GM18499 (cell line): ENCODE data around the gene RNF217.
"Not testable (repeated sequence)": the region's sequence is repeated elsewhere in the genome, so short reads cannot be mapped to it uniquely, and the experiment has no call there.

Experiments
- ATAC-seq: cut with Tn5 transposase; IDR thresholded peaks from one replicate; pipeline ENCODE4 v1.9.1; 2021; ENCODE audit warnings: moderate number of reproducible peaks; ENCODE audit not compliant: insufficient read depth, unreplicated experiment

Gene RNF217

DNA sequence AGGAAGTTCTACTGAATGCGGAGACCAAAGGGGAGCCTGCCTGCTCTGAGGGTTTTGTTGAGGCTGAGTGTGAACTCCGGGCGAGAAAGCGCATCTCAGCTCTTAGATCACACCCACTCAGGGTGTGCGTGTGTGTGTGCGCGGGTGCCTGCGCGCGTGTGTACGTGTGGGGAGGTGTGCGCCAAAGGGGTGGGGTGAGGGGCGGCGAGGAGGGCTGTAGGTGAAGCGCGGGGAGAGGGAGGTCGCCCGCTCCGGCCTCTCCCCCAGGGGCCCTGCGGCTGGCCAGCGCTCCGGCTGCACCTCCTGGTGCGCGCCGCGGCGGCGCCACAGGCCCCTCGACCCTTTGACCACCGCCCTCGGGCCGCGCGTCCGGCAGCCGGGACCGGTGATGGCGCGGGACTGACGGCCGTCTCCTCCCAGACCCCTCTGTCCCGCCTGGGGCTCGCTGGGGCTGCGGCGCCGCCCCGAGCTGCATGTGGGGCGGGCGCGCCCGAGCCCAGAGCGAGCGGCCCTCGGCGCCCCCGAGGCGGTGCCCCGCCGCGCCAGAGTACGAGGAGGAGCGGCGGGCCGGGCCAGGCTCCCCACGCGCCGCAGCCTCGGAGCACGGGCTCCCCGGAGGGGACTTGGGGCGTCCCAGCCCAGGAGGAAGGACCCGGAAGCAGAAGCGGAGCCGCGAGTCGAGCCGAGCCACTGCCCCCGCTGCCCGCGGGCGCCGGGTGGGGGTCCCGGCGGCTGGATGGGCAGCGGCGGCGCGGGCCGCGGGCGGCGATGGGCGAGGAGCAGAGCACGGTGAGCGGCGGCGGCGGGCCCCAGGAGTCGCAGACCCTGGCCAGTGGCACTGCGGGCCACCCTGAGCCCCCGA, at the start of gene RNF217:
Gene RNF217 (plus strand): TSS at position 661 of the 862 bp plus-strand sequence. CDS start 108 bp downstream, at position 769.
- no peak for ATAC-seq

DNA sequence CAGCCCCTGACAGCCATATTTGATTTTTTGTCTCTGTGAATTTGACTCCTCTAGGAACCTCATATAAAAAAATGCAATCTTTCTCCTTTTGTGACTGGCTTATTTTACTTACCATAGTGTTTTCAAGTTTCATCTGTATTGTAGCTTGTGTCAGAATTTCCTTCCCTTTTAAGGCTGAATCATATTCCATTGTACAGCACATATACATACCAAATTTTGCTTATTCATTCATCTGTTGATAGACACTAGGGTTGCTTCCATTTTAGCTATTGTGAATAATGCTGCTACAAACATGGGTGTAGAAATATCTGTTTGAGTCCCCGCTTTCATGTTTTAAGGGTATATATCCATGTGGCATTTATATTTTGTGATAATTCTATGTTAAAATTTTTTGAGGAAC, 49.2 kb upstream of the RNF217 start:
- no peak for ATAC-seq

DNA sequence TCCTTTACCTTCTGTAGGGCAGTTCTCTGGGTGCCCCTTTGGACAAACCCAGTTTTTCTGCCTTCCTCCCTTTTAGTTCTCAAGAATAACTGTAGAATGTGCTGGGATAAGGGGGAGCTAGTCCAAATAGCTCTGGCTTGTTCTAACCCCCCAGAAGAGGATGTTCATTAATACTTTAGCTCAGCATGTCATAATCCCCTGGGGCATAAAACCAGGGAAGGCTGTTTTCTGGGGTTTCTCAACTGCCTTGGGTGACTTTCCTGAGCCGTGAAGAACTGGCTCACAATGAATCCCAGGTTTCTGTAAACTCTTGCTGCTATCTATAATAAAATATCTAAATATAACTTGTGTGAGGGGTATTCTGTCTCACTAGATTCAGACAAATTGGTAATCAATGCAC, 44.5 kb upstream of the RNF217 start:
- ATAC-seq: no peak

DNA sequence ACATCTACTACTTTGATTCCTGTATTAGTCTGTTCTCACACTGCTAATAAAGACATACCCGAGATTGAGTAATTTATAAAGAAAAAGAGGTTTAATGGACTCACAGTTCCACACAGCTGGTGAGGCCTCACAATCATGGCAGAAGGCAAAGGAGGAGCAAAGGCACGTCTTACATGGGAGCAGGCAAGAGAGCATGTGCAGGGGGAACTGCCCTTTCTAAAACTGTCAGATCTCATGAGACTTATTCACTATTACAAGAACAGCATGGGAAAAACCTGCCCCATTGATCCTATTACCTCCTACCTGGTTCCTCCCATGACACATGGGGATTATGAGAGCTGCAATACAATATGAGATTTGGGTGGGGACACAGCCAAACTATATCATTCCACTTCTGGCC, 42.5 kb upstream of the RNF217 start:
- not testable (repeated sequence) for ATAC-seq

DNA sequence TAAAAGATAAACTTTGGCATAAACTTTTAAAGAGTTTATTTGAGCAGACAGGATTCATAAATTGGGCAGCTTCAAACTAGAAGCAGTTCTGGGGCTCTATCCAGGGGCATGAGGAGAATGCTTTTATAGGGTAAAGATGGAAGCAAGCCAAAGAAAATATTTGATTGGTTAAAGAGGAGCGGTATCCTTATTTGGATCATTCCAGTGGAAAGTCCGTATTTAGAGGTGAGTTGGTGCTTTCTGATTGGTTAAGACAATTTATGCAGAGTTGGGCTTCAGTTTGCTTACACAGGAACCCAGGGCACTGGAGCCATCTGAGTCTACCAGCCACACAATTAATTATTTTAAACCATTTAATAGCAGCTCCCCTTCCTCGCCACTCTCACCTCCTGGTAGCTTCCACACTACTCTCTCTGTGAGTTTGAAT, 37.9 kb upstream of the RNF217 start:
- ATAC-seq: no peak

DNA sequence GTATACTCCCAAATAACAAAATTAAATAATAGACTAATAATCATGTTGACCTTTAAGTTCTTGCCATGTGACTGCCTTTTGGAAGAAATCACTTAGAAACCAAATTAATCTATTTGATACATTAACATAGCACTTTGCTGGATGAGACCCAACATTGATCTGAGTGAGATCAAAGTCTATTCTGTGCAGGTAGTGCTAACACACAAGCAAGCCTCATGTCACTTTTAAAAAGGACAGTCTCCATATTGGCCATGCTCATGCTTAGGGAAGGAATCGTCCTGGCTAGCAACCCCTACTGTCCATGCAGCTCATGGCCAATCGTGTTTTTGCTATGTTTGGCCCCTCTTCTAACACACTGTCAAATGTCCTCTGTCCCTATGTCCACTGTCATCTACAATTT, 35.8 kb upstream of the RNF217 start:
- no peak for ATAC-seq

GRCh38 chr6:124927806-124928205, 34.4 kb upstream of the RNF217 start:
- no peak for ATAC-seq

DNA sequence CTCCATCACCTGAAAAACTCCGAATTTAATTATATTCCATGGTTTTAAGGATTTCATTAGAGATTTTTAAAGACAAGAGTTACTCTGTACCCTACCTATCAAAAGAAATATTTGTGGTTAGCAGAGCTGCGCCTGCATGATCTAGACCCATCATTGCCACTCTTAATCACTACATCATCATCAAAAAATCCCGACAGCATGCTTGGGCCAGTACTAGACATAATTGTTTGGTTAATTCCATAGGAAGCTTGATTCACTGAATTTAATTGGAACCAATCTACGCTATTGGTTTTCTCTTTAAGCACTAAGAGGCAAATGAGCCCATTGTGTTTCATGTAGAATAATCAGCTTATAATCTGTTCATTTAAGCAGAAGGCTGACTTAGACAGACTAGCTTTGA, 33.4 kb upstream of the RNF217 start:
- no peak for ATAC-seq

GRCh38 chr6:124937645-124938044, 24.6 kb upstream of the RNF217 start:
- no peak for ATAC-seq

- no peak for ATAC-seq
Measured at GRCh38 chr6:124941259-124941658, 21.0 kb upstream of the RNF217 start.

- ATAC-seq: no peak
Measured at GRCh38 chr6:124943658-124944057, 18.6 kb upstream of the RNF217 start.

GRCh38 chr6:124947971-124948451, 14.2 kb upstream of the RNF217 start:
- ATAC-seq: no peak

DNA sequence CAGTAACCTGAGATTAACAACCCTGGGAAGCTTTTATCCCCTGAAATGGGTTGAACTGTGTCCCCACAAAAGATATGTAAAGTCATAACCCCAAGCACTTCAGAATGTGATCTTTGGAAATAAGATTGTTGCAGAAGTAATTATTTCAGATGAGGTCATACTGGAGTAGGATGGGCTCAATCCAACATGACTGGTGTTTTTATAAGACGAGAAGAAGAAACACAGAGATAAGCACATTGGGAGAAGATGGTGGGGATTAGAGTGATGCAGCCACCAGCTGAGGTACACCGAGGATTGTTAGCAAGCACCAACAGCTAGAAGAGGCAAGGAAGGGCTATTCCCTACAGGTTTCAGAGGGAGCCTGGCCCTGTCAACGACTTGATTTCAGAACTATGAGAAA, 12.5 kb upstream of the RNF217 start:
- no peak for ATAC-seq

DNA sequence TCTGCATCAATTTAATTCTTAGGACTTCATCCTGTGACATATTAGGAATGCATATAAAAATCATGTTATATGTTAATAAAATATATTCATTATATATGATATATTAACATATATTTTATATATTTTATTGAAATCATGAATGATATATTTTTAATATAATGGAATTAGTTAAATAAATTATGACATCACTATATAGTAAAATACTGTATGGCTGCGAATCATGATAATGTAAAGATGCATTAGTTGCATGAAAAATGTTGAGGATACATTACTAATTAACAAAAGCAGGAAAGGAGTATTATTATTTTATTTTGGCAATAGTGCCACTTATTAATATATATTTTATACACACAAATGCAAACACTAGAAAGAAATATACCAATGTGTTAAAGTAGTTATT, 8.4 kb upstream of the RNF217 start:
- ATAC-seq: no peak

DNA sequence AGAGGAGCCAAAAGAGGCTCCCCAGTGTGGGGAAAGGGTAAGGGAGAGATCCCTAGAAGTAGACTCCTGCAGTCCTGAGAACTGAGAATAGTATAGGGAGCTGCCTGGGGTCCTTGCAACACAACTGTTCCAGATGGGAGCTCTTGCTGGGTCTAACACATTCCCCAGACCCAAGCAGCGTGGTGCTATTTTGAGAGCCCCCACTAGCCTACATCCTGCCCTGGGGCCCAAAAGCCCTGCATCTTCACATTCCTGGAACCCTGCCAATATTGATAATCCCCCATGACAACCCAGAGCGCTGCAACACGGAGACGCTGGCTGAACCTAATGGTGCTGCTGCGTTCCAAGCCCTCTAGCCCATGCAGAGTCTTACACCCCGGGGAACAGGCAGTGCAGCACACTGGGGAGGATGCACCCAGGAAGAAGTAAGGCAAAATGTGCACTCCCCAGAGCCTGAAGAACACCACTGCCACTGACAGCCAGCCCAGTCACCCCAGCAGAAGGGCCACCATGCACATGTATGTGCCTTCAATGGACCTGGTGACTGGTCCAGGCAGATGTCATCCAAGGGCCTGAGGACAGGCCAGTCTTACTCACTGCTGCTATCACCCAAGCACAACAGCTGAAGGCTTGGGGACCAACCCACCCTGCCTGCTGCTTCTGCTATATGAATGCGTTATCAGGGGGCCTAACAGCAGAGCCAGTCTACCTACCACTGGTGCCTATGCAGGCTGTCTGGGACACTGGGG, 7.0 kb upstream of the RNF217 start:
- no peak for ATAC-seq

DNA sequence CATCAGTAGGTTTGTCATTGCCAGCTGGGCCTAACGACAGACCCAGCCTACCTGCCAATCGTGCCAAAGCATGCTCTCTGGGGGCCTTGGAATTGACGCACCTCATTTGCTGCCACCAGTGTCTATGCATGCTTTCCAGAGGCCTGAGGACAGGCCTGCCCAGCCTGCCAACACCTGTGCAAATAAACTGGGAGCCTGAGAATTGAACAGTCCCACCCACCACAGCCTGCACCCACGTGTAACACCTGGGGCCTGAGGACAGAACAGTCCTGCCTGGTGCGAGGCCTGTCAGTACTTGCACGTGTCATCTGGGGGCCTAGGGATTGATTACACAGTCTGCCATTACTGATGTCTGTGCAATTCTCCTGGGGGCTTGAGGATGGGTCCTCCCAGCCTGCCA, 6.2 kb upstream of the RNF217 start:
- ATAC-seq: no peak

DNA sequence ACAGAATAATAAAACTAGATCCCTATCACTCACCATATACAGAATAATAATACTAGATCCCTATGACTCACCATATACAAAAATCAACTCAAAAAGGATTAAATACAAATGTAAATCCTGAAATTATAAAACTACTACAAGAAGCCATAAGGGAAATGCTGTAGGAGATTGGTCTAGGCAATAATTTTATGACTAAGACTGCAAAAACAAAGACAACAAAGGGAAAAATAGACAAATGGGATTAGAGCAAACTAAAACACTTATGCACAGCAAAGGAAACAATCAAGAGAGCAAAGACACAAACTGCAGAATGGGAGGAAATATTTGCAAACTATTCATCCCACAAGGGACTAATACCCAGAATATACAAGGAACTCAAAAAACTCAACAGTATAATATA, 4.1 kb upstream of the RNF217 start:
- no peak for ATAC-seq

DNA sequence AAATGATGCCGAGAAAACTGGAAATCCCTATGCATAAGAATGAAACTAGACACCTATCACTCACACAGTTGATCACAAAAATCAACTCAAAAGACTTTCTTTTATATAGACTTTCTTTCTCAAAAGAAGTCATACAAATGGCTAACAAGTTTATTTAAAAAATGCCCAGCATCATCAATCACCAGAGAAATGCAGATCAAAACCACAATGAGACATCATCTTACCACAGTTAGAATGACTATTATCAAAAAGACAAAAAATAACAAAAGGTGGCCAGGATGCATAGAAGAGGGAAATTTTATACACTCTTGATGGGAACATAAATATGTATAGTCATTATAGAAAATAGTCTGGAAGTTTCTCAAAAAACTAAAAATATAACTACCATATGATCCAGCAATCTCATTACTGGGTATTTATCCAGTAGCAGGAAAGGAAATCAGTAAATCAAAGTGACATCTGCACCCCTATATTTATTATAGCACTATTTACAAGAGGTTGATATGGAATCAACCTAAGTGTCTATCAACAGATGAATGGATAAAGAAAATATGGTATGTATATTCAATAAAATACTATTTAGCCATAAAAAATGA, 3.4 kb upstream of the RNF217 start:
- no peak for ATAC-seq

DNA sequence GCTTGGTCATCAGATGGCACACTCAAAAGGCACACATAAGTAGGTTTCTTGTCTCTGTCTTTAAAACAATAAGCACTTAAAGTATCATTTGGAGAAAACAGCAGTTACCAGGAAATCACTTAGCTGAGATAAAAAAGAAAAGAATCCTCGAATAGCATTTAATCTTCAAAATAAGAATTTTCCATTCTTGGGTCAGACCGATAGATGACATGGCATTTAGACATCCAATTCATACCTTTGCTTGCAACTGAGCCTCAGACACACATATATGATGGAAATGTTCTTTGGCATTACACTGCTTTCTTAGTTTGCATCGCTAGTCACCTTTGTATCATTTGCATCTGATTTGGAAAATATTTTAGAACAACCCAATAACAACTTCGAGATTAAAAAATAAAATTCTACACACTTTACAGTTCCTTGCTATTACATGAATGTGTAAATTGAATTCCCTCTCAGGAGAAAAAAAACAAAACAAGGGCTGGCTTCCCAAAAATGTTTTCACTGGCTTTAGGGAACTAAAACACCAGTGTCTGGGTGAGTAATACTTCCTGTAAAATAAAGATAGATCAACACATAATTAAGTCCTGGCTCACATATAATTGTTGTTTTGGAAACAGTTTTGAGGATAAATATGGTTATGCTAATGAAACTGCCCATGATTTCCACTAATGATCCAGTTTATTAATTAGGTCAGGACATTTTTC, 1.3 kb upstream of the RNF217 start:
- no peak for ATAC-seq

- ATAC-seq: no peak
Measured at GRCh38 chr6:124961464-124961776, 817 bp upstream of the RNF217 start.
